HG02884 (cell line): Measurements from ENCODE around the gene SIRPB1.
"Not testable (repeated sequence)": the region's sequence is repeated elsewhere in the genome, so short reads cannot be mapped to it uniquely, and the experiment has no call there.

Source experiments
- ATAC-seq: cut with Tn5 transposase; IDR thresholded peaks from one replicate; pipeline ENCODE4 v1.9.1; 2021; ENCODE audit warnings: mild to moderate bottlenecking, moderate library complexity; ENCODE audit not compliant: unreplicated experiment

The SIRPB1 gene

GRCh38 chr20:1608678-1609347 lies 11.0 kb downstream of the SIRPB1 start:
- ATAC-seq, result not testable (repeated sequence)

- no peak for ATAC-seq
Measured at GRCh38 chr20:1600736-1601135, 19.1 kb downstream of the SIRPB1 start.

- ATAC-seq, result no peak
Measured at GRCh38 chr20:1595333-1595732, 24.5 kb downstream of the SIRPB1 start.

GRCh38 chr20:1588533-1589460 lies 31.0 kb downstream of the SIRPB1 start:
- ATAC-seq, result no peak

GRCh38 chr20:1587781-1588532 lies 31.9 kb downstream of the SIRPB1 start:
- no peak for ATAC-seq

- no peak for ATAC-seq
Measured at GRCh38 chr20:1579488-1579887, 40.3 kb downstream of the SIRPB1 start.

- no peak for ATAC-seq
Measured at GRCh38 chr20:1577906-1578305, 41.9 kb downstream of the SIRPB1 start.

- ATAC-seq, result not testable (repeated sequence)
Measured at GRCh38 chr20:1577313-1577712, 42.5 kb downstream of the SIRPB1 start.

- no peak for ATAC-seq
Measured at GRCh38 chr20:1576641-1577040, 43.2 kb downstream of the SIRPB1 start.

GRCh38 chr20:1576003-1576402 lies 43.8 kb downstream of the SIRPB1 start:
- not testable (repeated sequence) for ATAC-seq

GRCh38 chr20:1571583-1571982 lies 48.2 kb downstream of the SIRPB1 start:
- not testable (repeated sequence) for ATAC-seq
